Measurements from ENCODE around the gene MAPK11.

The MAPK11 gene

GRCh38 chr22:50255099-50255498 lies 15.1 kb downstream of the MAPK11 start:
- no peak overlapping the region for H3K4me3 ChIP-seq (ENCODE audit: low read length)
- DNase-seq (ENCODE audit: low read depth) = no peak
- no peak for TF ChIP-seq CTCF (conservative IDR thresholded peaks at IDR 0.05; ENCODE audit: low read length)

- no peak for DNase-seq (ENCODE audit: low read depth)
- TF ChIP-seq CTCF (conservative IDR thresholded peaks at IDR 0.05; ENCODE audit: low read length) = no peak
- no peak overlapping the region for H3K4me3 ChIP-seq (ENCODE audit: low read length)
Measured at GRCh38 chr22:50253941-50254340, 16.2 kb downstream of the MAPK11 start.

- DNase-seq (ENCODE audit: low read depth) = no peak
- no peak overlapping the region for H3K4me3 ChIP-seq (ENCODE audit: low read length)
- no peak for TF ChIP-seq CTCF (conservative IDR thresholded peaks at IDR 0.05; ENCODE audit: low read length)
Measured at GRCh38 chr22:50253046-50253915, 16.9 kb downstream of the MAPK11 start.

- TF ChIP-seq CTCF (conservative IDR thresholded peaks at IDR 0.05; ENCODE audit: low read length) = peak; percentile 69
- H3K4me3 ChIP-seq (ENCODE audit: low read length) = no peak overlapping the region
- DNase-seq (ENCODE audit: low read depth) = peak; percentile 62
Measured at GRCh38 chr22:50252082-50253045, 17.8 kb downstream of the MAPK11 start.

GRCh38 chr22:50251477-50252081 lies 18.6 kb downstream of the MAPK11 start:
- H3K4me3 ChIP-seq (ENCODE audit: low read length) = no peak overlapping the region; the same call in none of the 2 replicates
- no peak for DNase-seq (ENCODE audit: low read depth)
- no peak for TF ChIP-seq CTCF (conservative IDR thresholded peaks at IDR 0.05; ENCODE audit: low read length)

GRCh38 chr22:50250555-50251476 lies 19.4 kb downstream of the MAPK11 start, which contains the start of gene HDAC10:
HDAC10 (minus strand) TSS chr22:50251265; CDS start chr22:50251032, 233 bp downstream.
- peak within 1 kb of the TSS; percentile 80 for H3K4me3 ChIP-seq (ENCODE audit: low read length)
- peak; percentile 75 for DNase-seq (ENCODE audit: low read depth)
- TF ChIP-seq CTCF (conservative IDR thresholded peaks at IDR 0.05; ENCODE audit: low read length) = no peak

Data from AG10803 (cell line).